ENCODE results near the gene RFT1. TPM values are rescaled to one million over a fixed set of nuclear protein-coding genes. Genes with fewer than 3 reads are reported as not detected.

Gene RFT1
- total and polyA plus RNA-seq, 2 donors (not counting 3 experiments of a cell fraction or from before 2014, with no cell fraction given): 29.8 to 39.9 TPM

DNA sequence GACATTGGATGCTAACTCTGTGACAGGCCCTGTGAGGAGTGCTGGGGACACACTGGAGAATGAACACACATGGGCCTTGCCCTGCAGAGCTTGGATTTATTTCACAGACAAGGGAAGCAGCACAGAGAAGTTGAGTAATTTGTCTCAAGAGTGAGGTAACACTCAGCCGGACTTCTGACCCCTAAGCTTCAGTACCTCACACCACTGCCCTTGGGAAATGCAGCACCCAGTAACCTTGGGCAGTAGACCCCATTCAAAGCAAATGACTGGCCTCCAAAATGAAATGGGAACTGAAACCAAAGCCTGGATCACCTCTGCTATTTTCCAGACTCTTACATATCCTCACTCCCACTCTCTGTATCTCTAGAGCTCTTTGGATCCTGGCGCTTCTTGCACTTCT, 37.3 kb downstream of the RFT1 start:
- CTCF ChIA-PET: interaction anchor here (1.0 to 1.8 kb wide), 2 partner anchors 9 to 14 kb away, joined by 4 to 5 read pairs; no protein-coding TSS in a partner anchor
- POLR2A ChIA-PET: interaction anchor here (0.6 kb wide), 1 partner anchor 729 kb away, joined by 3 read pairs; no protein-coding TSS in a partner anchor
- BruUV-seq (replicated peaks): no TSS peak

More for the DNA sequence above, 37.3 kb downstream of the RFT1 start:
- FAIRE-seq (no peak), DNase-seq (ENCODE audit: low read depth, low spot score) (no peak)
- intact Hi-C loops (cut with micrococcal nuclease) (no loop called here), dilution Hi-C loops (cut with MboI; ENCODE audit: extremely low pct_ligation_motif_present, low sequenced_read_pairs) (no loop called here)
- Histone ChIP-seq H3K27me3 (ENCODE audit: control insufficient read depth in 2 of 2, insufficient read depth in 2 of 2, low read length in 2 of 2) (no peaks in the 10 kb centered on the region), H3K4me1 (ENCODE audit: control insufficient read depth, extremely low read depth, insufficient read depth, low read length) (no peaks in the 10 kb centered on the region), H3K27ac (ENCODE audit: insufficient read depth, low read depth, low read length) (no peak overlapping the region), H3K79me2 (ENCODE audit: control insufficient read depth, insufficient read depth, low read length) (no peaks in the 10 kb centered on the region), H2AFZ (ENCODE audit: low read depth, low read length) (no peak overlapping the region), H3K9me1 (replicated peaks; ENCODE audit: control insufficient read depth, extremely low read depth, insufficient read depth, low read length) (no peaks in the 10 kb centered on the region), H3K36me3 (ENCODE audit: control insufficient read depth in 2 of 2, extremely low read depth in 1 of 2, insufficient read depth in 2 of 2, low read length in 2 of 2) (peaks cover 3 to 10% of the 10 kb centered on the region in 2 experiments), H3K9me3 (replicated peaks; ENCODE audit: control insufficient read depth, insufficient read depth, low read length) (no peaks in the 10 kb centered on the region), H3K9ac (replicated peaks; ENCODE audit: extremely low read depth, insufficient read depth, low read length) (no peak overlapping the region), H4K20me1 (replicated peaks; ENCODE audit: control insufficient read depth, extremely low read depth, insufficient read depth, low read length) (no peaks in the 10 kb centered on the region), H3K4me2 (ENCODE audit: insufficient read depth, low read length) (no peak overlapping the region), H3K4me3 (replicated peaks in 1 of 3; ENCODE audit: insufficient read depth in 1 of 3, low read depth in 1 of 3, low read length in 3 of 3) (no peak overlapping the region)
- no peak for TF ChIP-seq MYC (IDR thresholded peaks at IDR 0.05; ENCODE audit: low read depth, low read length)
- no peak for TF ChIP-seq FOS (IDR thresholded peaks at IDR 0.05; ENCODE audit: borderline replicate concordance, insufficient read depth, low read length)
- no peak for TF ChIP-seq POLR2AphosphoS5 (IDR thresholded peaks at IDR 0.05; ENCODE audit: insufficient read depth, low read depth, low read length)
- TF ChIP-seq, protein P1, sequence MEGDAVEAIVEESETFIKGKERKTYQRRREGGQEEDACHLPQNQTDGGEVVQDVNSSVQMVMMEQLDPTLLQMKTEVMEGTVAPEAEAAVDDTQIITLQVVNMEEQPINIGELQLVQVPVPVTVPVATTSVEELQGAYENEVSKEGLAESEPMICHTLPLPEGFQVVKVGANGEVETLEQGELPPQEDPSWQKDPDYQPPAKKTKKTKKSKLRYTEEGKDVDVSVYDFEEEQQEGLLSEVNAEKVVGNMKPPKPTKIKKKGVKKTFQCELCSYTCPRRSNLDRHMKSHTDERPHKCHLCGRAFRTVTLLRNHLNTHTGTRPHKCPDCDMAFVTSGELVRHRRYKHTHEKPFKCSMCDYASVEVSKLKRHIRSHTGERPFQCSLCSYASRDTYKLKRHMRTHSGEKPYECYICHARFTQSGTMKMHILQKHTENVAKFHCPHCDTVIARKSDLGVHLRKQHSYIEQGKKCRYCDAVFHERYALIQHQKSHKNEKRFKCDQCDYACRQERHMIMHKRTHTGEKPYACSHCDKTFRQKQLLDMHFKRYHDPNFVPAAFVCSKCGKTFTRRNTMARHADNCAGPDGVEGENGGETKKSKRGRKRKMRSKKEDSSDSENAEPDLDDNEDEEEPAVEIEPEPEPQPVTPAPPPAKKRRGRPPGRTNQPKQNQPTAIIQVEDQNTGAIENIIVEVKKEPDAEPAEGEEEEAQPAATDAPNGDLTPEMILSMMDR (IDR thresholded peaks at IDR 0.05; ENCODE audit: extremely low read depth in 1 of 2, insufficient read depth in 1 of 2, low read depth in 1 of 2, low read length in 2 of 2): no peak
- TF ChIP-seq, protein P2, sequence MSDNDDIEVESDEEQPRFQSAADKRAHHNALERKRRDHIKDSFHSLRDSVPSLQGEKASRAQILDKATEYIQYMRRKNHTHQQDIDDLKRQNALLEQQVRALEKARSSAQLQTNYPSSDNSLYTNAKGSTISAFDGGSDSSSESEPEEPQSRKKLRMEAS (IDR thresholded peaks at IDR 0.05; ENCODE audit: insufficient read depth, insufficient read length): no peak
- TF ChIP-seq POLR2A (IDR thresholded peaks at IDR 0.05; ENCODE audit: low read depth, low read length): no peak
- no peak for TF ChIP-seq GATA2 (IDR thresholded peaks at IDR 0.05; ENCODE audit: insufficient read depth, insufficient read length, low read depth, low read length)
- TF ChIP-seq EZH2 (IDR thresholded peaks at IDR 0.05; ENCODE audit: borderline replicate concordance, low read depth, low read length, severe bottlenecking): no peak
- TF ChIP-seq JUN (IDR thresholded peaks at IDR 0.05; ENCODE audit: borderline replicate concordance, insufficient read depth, insufficient read length, low read depth): no peak
